ENCODE results near the gene ARAP1. TPM values are rescaled to one million over a fixed set of nuclear protein-coding genes. Genes with fewer than 3 reads are reported as not detected.

ARAP1 gene
- total RNA-seq, 1 experiment from 2014 or later, result 53.0 TPM

DNA sequence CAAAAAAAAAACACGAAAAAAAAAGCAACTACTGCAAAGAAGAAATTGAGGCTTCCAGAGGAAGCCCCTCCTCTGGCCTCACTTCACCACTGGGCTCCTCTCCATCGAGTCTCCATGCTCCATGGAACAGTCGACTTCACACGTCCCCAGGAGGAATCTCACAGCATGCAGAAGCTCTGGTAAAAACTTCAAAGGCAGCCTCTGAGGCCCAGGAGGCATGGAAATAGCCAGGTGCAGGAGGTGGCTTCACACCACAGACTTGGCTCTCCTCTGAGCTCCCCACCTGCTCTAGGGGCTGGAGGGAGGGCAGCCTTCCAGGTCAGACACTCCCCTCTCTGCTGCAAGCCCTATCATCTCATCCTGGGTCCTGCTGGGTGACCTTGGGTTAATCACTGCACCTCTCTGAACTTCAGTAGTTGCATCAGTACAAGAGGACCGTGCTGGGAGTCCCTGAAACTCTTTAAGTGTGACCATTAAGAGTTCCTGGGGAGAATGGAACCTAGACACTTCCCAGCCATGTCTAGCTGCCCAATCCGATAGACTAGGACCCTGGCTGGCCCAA is 86.2 kb downstream of the ARAP1 start:
- TF ChIP-seq, protein P1, sequence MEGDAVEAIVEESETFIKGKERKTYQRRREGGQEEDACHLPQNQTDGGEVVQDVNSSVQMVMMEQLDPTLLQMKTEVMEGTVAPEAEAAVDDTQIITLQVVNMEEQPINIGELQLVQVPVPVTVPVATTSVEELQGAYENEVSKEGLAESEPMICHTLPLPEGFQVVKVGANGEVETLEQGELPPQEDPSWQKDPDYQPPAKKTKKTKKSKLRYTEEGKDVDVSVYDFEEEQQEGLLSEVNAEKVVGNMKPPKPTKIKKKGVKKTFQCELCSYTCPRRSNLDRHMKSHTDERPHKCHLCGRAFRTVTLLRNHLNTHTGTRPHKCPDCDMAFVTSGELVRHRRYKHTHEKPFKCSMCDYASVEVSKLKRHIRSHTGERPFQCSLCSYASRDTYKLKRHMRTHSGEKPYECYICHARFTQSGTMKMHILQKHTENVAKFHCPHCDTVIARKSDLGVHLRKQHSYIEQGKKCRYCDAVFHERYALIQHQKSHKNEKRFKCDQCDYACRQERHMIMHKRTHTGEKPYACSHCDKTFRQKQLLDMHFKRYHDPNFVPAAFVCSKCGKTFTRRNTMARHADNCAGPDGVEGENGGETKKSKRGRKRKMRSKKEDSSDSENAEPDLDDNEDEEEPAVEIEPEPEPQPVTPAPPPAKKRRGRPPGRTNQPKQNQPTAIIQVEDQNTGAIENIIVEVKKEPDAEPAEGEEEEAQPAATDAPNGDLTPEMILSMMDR (IDR thresholded peaks at IDR 0.05; ENCODE audit: unreplicated experiment), result no peak
- Mint-ChIP-seq H3K27ac (ENCODE audit: unreplicated experiment) (no peak overlapping the region), H3K4me1 (ENCODE audit: low read depth, unreplicated experiment) (no peaks in the 10 kb centered on the region), H3K36me3 (ENCODE audit: insufficient read depth, unreplicated experiment) (no peaks in the 10 kb centered on the region), H3K9me3 (ENCODE audit: low read depth, unreplicated experiment) (no peaks in the 10 kb centered on the region), H3K27me3 (ENCODE audit: unreplicated experiment) (peaks cover 88% of the 10 kb centered on the region), H3K4me3 (ENCODE audit: low read depth, unreplicated experiment) (no peak overlapping the region)
- CTCF ChIA-PET, result interaction anchor here (0.7 to 1.1 kb wide), 2 partner anchors 68 to 83 kb away, joined by 3 to 4 read pairs; no protein-coding TSS in a partner anchor
- DNase-seq, result no peak
- intact Hi-C loops (cut with micrococcal nuclease; ENCODE audit: unreplicated experiment), result no loop called here
- no TSS peak for BruUV-seq (replicated peaks)

DNA sequence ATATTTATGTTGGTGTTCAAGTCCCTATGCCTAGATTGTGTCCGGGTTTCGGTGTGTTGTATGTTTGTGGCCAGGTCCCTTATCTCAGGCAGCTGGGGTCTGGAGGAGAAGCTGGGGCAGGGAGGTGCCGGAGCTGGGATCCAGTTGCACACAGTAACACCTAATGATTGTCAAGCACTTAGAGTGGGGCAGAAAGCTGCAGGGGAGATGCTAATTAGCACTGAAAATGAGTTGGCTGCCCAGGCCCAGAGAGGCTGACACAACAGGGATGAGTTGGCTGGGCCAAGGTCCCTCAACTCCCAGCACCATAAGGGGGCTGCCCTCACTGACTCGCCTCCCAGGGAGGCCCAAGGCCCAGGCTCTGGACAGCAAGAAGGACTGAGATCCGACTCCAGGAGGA is 90.2 kb downstream of the ARAP1 start:
- no TSS peak for BruUV-seq (replicated peaks)
- TF ChIP-seq, protein P1 (IDR thresholded peaks at IDR 0.05; ENCODE audit: unreplicated experiment), result no peak
- intact Hi-C loops (cut with micrococcal nuclease; ENCODE audit: unreplicated experiment), result no loop called here
- peaks cover 98% of the 10 kb centered on the region for H3K27me3 Mint-ChIP-seq (ENCODE audit: unreplicated experiment)
- H3K36me3 Mint-ChIP-seq (ENCODE audit: insufficient read depth, unreplicated experiment), result peaks cover 1% of the 10 kb centered on the region
- CTCF ChIA-PET, result no interaction called here
- no peak overlapping the region for H3K4me3 Mint-ChIP-seq (ENCODE audit: low read depth, unreplicated experiment)
- no peaks in the 10 kb centered on the region for H3K4me1 Mint-ChIP-seq (ENCODE audit: low read depth, unreplicated experiment)
- no peak overlapping the region for H3K27ac Mint-ChIP-seq (ENCODE audit: unreplicated experiment)
- no peak for DNase-seq
- no peaks in the 10 kb centered on the region for H3K9me3 Mint-ChIP-seq (ENCODE audit: low read depth, unreplicated experiment)

DNA sequence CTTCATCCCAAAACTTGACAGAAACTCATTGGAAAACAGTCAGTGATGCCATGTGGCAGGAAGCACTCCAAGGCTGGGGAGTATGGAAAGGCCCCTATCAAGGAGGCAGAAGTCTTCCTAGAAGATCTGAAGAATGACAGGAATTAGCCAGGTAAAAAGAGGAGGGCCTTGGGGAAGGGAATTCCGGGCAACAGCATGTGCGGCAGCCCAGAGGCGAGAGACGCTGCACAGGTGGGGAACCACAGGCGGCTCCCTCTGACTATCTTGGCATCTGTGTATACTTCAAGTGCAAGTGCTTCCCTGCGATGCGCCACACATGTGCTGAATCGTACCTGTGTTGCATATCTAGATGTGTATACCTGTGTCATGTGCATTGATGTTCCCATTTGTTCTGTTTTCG is 90.7 kb downstream of the ARAP1 start:
- intact Hi-C loops (cut with micrococcal nuclease; ENCODE audit: unreplicated experiment), result no loop called here
- no peaks in the 10 kb centered on the region for H3K4me1 Mint-ChIP-seq (ENCODE audit: low read depth, unreplicated experiment)
- peaks cover 98% of the 10 kb centered on the region for H3K27me3 Mint-ChIP-seq (ENCODE audit: unreplicated experiment)
- H3K27ac Mint-ChIP-seq (ENCODE audit: unreplicated experiment), result no peak overlapping the region
- no peak overlapping the region for H3K4me3 Mint-ChIP-seq (ENCODE audit: low read depth, unreplicated experiment)
- CTCF ChIA-PET, result no interaction called here
- TF ChIP-seq, protein P1 (IDR thresholded peaks at IDR 0.05; ENCODE audit: unreplicated experiment), result no peak
- H3K9me3 Mint-ChIP-seq (ENCODE audit: low read depth, unreplicated experiment), result no peaks in the 10 kb centered on the region
- no TSS peak for BruUV-seq (replicated peaks)
- no peak for DNase-seq
- peaks cover 5% of the 10 kb centered on the region for H3K36me3 Mint-ChIP-seq (ENCODE audit: insufficient read depth, unreplicated experiment)

DNA sequence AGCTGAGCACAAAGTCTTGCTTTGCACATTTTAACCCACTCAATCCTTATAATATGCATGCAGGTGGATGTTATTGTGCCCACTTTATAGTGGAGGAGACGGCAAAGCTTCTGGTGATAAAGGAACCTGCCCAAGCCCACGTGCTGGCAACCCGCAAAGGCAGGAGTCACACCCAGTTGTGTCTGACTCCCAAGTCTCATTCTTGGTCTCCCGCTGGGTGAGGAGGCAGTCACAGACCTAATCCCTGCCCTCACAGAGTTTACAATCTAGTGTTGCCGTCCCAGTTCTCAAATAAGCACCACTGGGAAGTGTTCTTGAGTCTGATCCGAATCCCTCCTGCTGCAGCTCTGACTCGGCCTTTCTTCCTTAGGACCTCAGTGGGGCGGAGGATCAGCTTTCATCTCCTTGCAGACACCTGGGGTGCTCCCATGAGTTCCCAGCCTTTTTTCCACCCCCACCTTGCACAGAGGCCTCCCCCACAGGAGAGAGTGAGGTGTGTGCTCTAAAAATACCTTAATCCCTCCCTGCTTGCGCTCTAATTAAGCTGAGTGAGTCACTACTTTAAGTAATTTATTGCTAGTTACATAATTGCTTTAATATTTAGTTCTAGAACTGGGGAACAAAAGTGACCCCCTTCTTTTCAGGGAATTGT is 93.1 kb downstream of the ARAP1 start:
- Mint-ChIP-seq H3K27ac (ENCODE audit: unreplicated experiment) (no peak overlapping the region), H3K4me1 (ENCODE audit: low read depth, unreplicated experiment) (no peaks in the 10 kb centered on the region), H3K4me3 (ENCODE audit: low read depth, unreplicated experiment) (no peak overlapping the region), H3K27me3 (ENCODE audit: unreplicated experiment) (peaks cover 86% of the 10 kb centered on the region), H3K9me3 (ENCODE audit: low read depth, unreplicated experiment) (no peaks in the 10 kb centered on the region), H3K36me3 (ENCODE audit: insufficient read depth, unreplicated experiment) (peaks cover 5% of the 10 kb centered on the region)
- no TSS peak for BruUV-seq (replicated peaks)
- CTCF ChIA-PET, result no interaction called here
- TF ChIP-seq, protein P1 (IDR thresholded peaks at IDR 0.05; ENCODE audit: unreplicated experiment), result no peak
- intact Hi-C loops (cut with micrococcal nuclease; ENCODE audit: unreplicated experiment), result no loop called here
- no peak for DNase-seq
